IMR-90 (cell line): ENCODE results near the gene HSF2. TPM values are rescaled to one million over a fixed set of nuclear protein-coding genes. Genes with fewer than 3 reads are reported as not detected.

Experiments
- ATAC-seq: fragments of 200-7000 bp; cut with Tn5 transposase; 2 replicates; pipeline ENCODE4 v1.9.1; 2020; ENCODE audit warnings: low read depth, mild to moderate bottlenecking, moderate library complexity
- BruUV-seq: library from RNA; stranded (reverse); fragments of 400-500 nt; replicated peaks from 2 replicates; lab custom pipeline; 2021; lab: Mats Ljungman, UMichigan
- CTCF ChIA-PET: fragments of 300-600 bp; formaldehyde crosslinking; extraction: SDS; loops from one replicate; lab custom pipeline; 2021; ENCODE audit warnings: antibody characterized with exemption; lab: Yijun Ruan, JAX
- POLR2A ChIA-PET: fragments of 300-600 bp; sonication (Branson Sonifier 250); formaldehyde crosslinking; loops from one replicate; lab custom pipeline; 2022; ENCODE audit warnings: antibody characterized with exemption; ENCODE audit not compliant: unreplicated experiment; lab: Charles Lee
- DNase-seq: peaks from one replicate; pipeline ENCODE4 v3.0.0; 2013
- H2AFZ ChIP-seq: replicated peaks from 2 replicates; pipeline ENCODE3; 2013; ENCODE audit warnings: low read length, mild to moderate bottlenecking; ENCODE audit not compliant: poor library complexity
- H2AK5ac ChIP-seq: 2 replicates; pipeline ENCODE4 v1.6.1; 2013; ENCODE audit warnings: low read depth, low read length, inconsistent platforms
- H2AK9ac ChIP-seq: replicated peaks from 2 replicates; pipeline ENCODE3; 2013; ENCODE audit warnings: mild to moderate bottlenecking, low read depth, low read length, moderate library complexity; ENCODE audit not compliant: poor library complexity
- H2BK120ac ChIP-seq: 2 replicates; pipeline ENCODE4 v1.6.1; 2013; ENCODE audit warnings: low read depth, low read length, inconsistent platforms
- H2BK15ac ChIP-seq: 3 replicates; pipeline ENCODE4 v1.6.1; 2013; ENCODE audit warnings: low read depth, low read length, inconsistent platforms
- H2BK20ac ChIP-seq: 2 replicates; pipeline ENCODE4 v1.6.1; 2013; ENCODE audit warnings: low read depth, mild to moderate bottlenecking, inconsistent platforms, low read length, moderate library complexity
- H2BK5ac ChIP-seq: 2 replicates; pipeline ENCODE4 v1.6.1; 2013; ENCODE audit warnings: mild to moderate bottlenecking, low read depth, low read length, inconsistent platforms; ENCODE audit not compliant: poor library complexity, severe bottlenecking
- H3K14ac ChIP-seq: replicated peaks from 2 replicates; pipeline ENCODE4 v1.6.1; 2013; ENCODE audit warnings: low read depth, low read length, inconsistent platforms
- H3K18ac ChIP-seq: 2 replicates; pipeline ENCODE4 v1.6.1; 2013; ENCODE audit warnings: low read depth, low read length, control low read depth
- H3K23ac ChIP-seq: 2 replicates; pipeline ENCODE4 v1.6.1; 2013; ENCODE audit warnings: low read depth, low read length, inconsistent platforms
- H3K27ac ChIP-seq: 2 replicates; pipeline ENCODE4 v1.5.1; 2013; ENCODE audit warnings: mild to moderate bottlenecking, control low read depth, low read length; ENCODE audit not compliant: insufficient read depth
- H3K27me3 ChIP-seq: 2 replicates; pipeline ENCODE4 v1.6.1; 2013; ENCODE audit warnings: low read length; ENCODE audit not compliant: control insufficient read depth, insufficient read depth
- H3K36me3 ChIP-seq: 2 replicates; pipeline ENCODE4 v1.6.1; 2013; ENCODE audit warnings: low read length, mixed read lengths; ENCODE audit not compliant: control insufficient read depth, insufficient read depth
- H3K4ac ChIP-seq: 2 replicates; pipeline ENCODE4 v1.6.1; 2013; ENCODE audit warnings: low read depth, low read length, inconsistent platforms
- H3K4me1 ChIP-seq: 2 replicates; pipeline ENCODE4 v1.6.1; 2013; ENCODE audit warnings: low read length, mixed read lengths; ENCODE audit not compliant: control insufficient read depth, insufficient read depth
- H3K4me2 ChIP-seq: 2 replicates; pipeline ENCODE4 v1.6.1; 2013; ENCODE audit warnings: low read depth, mild to moderate bottlenecking, control low read depth, low read length, moderate library complexity
- H3K4me3 ChIP-seq: 2 replicates; pipeline ENCODE4 v1.5.1; 2013; ENCODE audit warnings: low read depth, mild to moderate bottlenecking, control low read depth, low read length, moderate library complexity; ENCODE audit not compliant: insufficient read depth
- H3K56ac ChIP-seq: 2 replicates; pipeline ENCODE4 v1.6.1; 2013; ENCODE audit warnings: low read length, inconsistent platforms; ENCODE audit not compliant: insufficient read depth; ENCODE audit errors: extremely low read depth
- H3K79me1 ChIP-seq, 2 experiments: 2 replicates each; pipeline ENCODE4 v1.6.1; 2013; ENCODE audit warnings: low read length in 2 of 2, inconsistent platforms in 1 of 2, low read depth in 1 of 2
- H3K9ac ChIP-seq: 2 replicates; pipeline ENCODE4 v1.6.1; 2013; ENCODE audit warnings: low read depth, low read length, control low read depth
- H3K9me1 ChIP-seq: 2 replicates; pipeline ENCODE4 v1.6.1; 2013; ENCODE audit warnings: low read length, inconsistent platforms; ENCODE audit not compliant: insufficient read depth
- H3K9me3 ChIP-seq: 2 replicates; pipeline ENCODE4 v1.6.1; 2013; ENCODE audit warnings: low read length; ENCODE audit not compliant: control insufficient read depth, insufficient read depth
- H4K20me1 ChIP-seq: 2 replicates; pipeline ENCODE4 v1.6.1; 2013; ENCODE audit warnings: low read length, inconsistent platforms; ENCODE audit not compliant: insufficient read depth
- H4K5ac ChIP-seq: 2 replicates; pipeline ENCODE4 v1.6.1; 2013; ENCODE audit warnings: mild to moderate bottlenecking, low read depth, low read length, control low read depth
- H4K8ac ChIP-seq, 2 experiments: 2 replicates each; pipeline ENCODE4 v1.6.1; 2013; ENCODE audit warnings: low read depth in 2 of 2, low read length in 2 of 2, control low read depth in 1 of 2, inconsistent platforms in 1 of 2
- H4K91ac ChIP-seq: 2 replicates; pipeline ENCODE4 v1.6.1; 2013; ENCODE audit warnings: low read depth, low read length, inconsistent platforms; ENCODE audit not compliant: insufficient read depth
- BHLHE40 ChIP-seq: fragments of 150-350 bp; IDR thresholded peaks from 2 replicates; pipeline ENCODE4 v1.6.1; 2016; ENCODE audit warnings: mild to moderate bottlenecking, low read depth, low read length
- CEBPB ChIP-seq: IDR thresholded peaks from 2 replicates; pipeline ENCODE4 v1.6.1; 2012; ENCODE audit warnings: low read depth, low read length, improper control_type of control experiment
- CHD1 ChIP-seq: IDR thresholded peaks from 2 replicates; pipeline ENCODE4 v1.6.1; 2012; ENCODE audit warnings: low read depth, low read length, improper control_type of control experiment
- MAFK ChIP-seq: IDR thresholded peaks from 2 replicates; pipeline ENCODE4 v1.6.1; 2012; ENCODE audit warnings: low read depth, low read length, improper control_type of control experiment
- NFE2L2 ChIP-seq: fragments of 150-350 bp; IDR thresholded peaks from 2 replicates; pipeline ENCODE4 v1.6.1; 2016; ENCODE audit warnings: low read depth, mild to moderate bottlenecking, low read length
- SMC3 ChIP-seq: fragments of 150-350 bp; IDR thresholded peaks from 2 replicates; pipeline ENCODE4 v1.6.1; 2016; ENCODE audit warnings: low read depth, mild to moderate bottlenecking, antibody characterized with exemption, low read length, moderate library complexity
- WGBS, 2 experiments: methylation state at CpG; one replicate each; pipeline versions ENCODE4 v1.1.5 to v1.1.7; 2013; ENCODE audit warnings: missing lambda C conversion rate in 2 of 2; ENCODE audit not compliant: insufficient read length in 1 of 2; ENCODE audit errors: extremely low coverage in 2 of 2; 5-methylcytosine and 5-hydroxymethylcytosine counted together
- dilution Hi-C: fragments of 300-500 bp; cut with HindIII; formaldehyde crosslinking; loops from one replicate; pipeline ENCODE4 v1.14.3; 2018; ENCODE audit warnings: low sequenced_read_pairs; ENCODE audit not compliant: unreplicated experiment
- in situ Hi-C: fragments of 300-500 bp; cut with MboI; formaldehyde crosslinking; loops from 3 replicates; pipeline ENCODE4 v1.14.3; 2019; ENCODE audit warnings: low sequenced_read_pairs, inconsistent platforms, mixed read lengths
- intact Hi-C: fragments of 100-400 bp; cut with micrococcal nuclease; formaldehyde crosslinking; loops from 2 replicates; pipeline ENCODE4 v1.10.0; 2022
- polyA plus RNA-seq, 3 experiments: library from polyadenylated mRNA; depleted of rRNA; stranded (reverse); fragments of >200 nt; gene quantifications; 2 replicates each; pipeline ENCODE4 v1.2.3, GENCODE V29; 2012; ENCODE audit warnings: low replicate concordance in 1 of 3
- total RNA-seq: library from RNA; depleted of rRNA; stranded (reverse); fragments of >200 nt; gene quantifications from 2 replicates; pipeline ENCODE4 v1.2.3, GENCODE V29; 2012

The HSF2 gene
- total and polyA plus RNA-seq, 2 of the 4 experiments (the other 2 are of a cell fraction) = 17.6 to 28.9 TPM

GRCh38 chr6:122360809-122361208 is 38.6 kb upstream of the HSF2 start:
- H3K18ac ChIP-seq = no peak overlapping the region
- no peaks in the 10 kb centered on the region for H3K27me3 ChIP-seq
- ChIA-PET POLR2A (no interaction called here), CTCF (interaction anchor here (0.7 to 1.0 kb wide), 2 partner anchors 26 to 29 kb away, joined by 3 to 5 read pairs; no protein-coding TSS in a partner anchor)
- no peak overlapping the region for H2AFZ ChIP-seq
- no peaks in the 10 kb centered on the region for H3K36me3 ChIP-seq
- H4K8ac ChIP-seq = no peak overlapping the region
- no TSS peak for BruUV-seq
- no CpG with 5 or more reads among the region's 11 CpGs for WGBS, 2 experiments
- DNase-seq = no peak
- no peak overlapping the region for H3K27ac ChIP-seq
- H3K9me3 ChIP-seq = no peaks in the 10 kb centered on the region
- H3K79me1 ChIP-seq = no peaks in the 10 kb centered on the region
- no peak overlapping the region for H2AK5ac ChIP-seq
- H3K23ac ChIP-seq = no peak overlapping the region
- no peaks in the 10 kb centered on the region for H4K20me1 ChIP-seq
- H3K4me1 ChIP-seq = no peaks in the 10 kb centered on the region
- H3K56ac ChIP-seq = no peak overlapping the region
- no peak overlapping the region for H2BK20ac ChIP-seq
- H3K9ac ChIP-seq = no peak overlapping the region
- no peak overlapping the region for H3K4me3 ChIP-seq
- in situ Hi-C loops (no loop called here), dilution Hi-C loops (no loop called here), intact Hi-C loops (no loop called here)
- no peak overlapping the region for H2BK15ac ChIP-seq
- no peak overlapping the region for H4K91ac ChIP-seq
- no peak for TF ChIP-seq BHLHE40
- TF ChIP-seq NFE2L2 = no peak
- no peak for TF ChIP-seq CEBPB
- no peak for TF ChIP-seq SMC3
- no peak for TF ChIP-seq MAFK
- no peak for TF ChIP-seq CHD1
- no peak overlapping the region for H3K4me2 ChIP-seq
- H3K4ac ChIP-seq = no peak overlapping the region
- H3K14ac ChIP-seq = no peak overlapping the region
- no peaks in the 10 kb centered on the region for H3K9me1 ChIP-seq
- no peak overlapping the region for H2BK120ac ChIP-seq
- ATAC-seq = no peak
- H2AK9ac ChIP-seq = no peak overlapping the region
- no peak overlapping the region for H2BK5ac ChIP-seq
- no peak overlapping the region for H4K5ac ChIP-seq
